Measurements from ENCODE around the gene PRODH.
"Not testable (repeated sequence)": the region's sequence is repeated elsewhere in the genome, so short reads cannot be mapped to it uniquely, and the experiment has no call there.

Gene PRODH

GRCh38 chr22:18974477-18975180, 38.5 kb upstream of the PRODH start:
- no peak overlapping the region for H3K4me3 ChIP-seq (ENCODE audit: low read length in 2 of 2)
- no peaks in the 10 kb centered on the region for H3K9me3 ChIP-seq (ENCODE audit: control insufficient read depth in 2 of 2, low read length in 2 of 2)
- no peaks in the 10 kb centered on the region for H3K36me3 ChIP-seq (ENCODE audit: control insufficient read depth in 2 of 2, insufficient read depth in 2 of 2, low read length in 2 of 2)
- H3K9ac ChIP-seq (ENCODE audit: low read depth in 1 of 2, low read length in 2 of 2): no peak overlapping the region
- no peak overlapping the region for H3K27ac ChIP-seq (ENCODE audit: low read depth in 2 of 2, low read length in 2 of 2)
- H3K4me1 ChIP-seq (ENCODE audit: control insufficient read depth in 2 of 2, insufficient read depth in 2 of 2, low read length in 2 of 2): no peaks in the 10 kb centered on the region
- peaks cover 2 to 3% of the 10 kb centered on the region in 2 donors for H3K27me3 ChIP-seq (ENCODE audit: control insufficient read depth in 2 of 2, insufficient read depth in 2 of 2, low read length in 2 of 2)

- Histone ChIP-seq H3K27ac (ENCODE audit: low read depth in 2 of 2, low read length in 2 of 2) (no peak overlapping the region), H3K27me3 (ENCODE audit: control insufficient read depth in 2 of 2, insufficient read depth in 2 of 2, low read length in 2 of 2) (peaks cover 5 to 6% of the 10 kb centered on the region in 2 donors), H3K9ac (ENCODE audit: low read depth in 1 of 2, low read length in 2 of 2) (no peak overlapping the region), H3K4me1 (ENCODE audit: control insufficient read depth in 2 of 2, insufficient read depth in 2 of 2, low read length in 2 of 2) (no peaks in the 10 kb centered on the region), H3K36me3 (ENCODE audit: control insufficient read depth in 2 of 2, insufficient read depth in 2 of 2, low read length in 2 of 2) (no peaks in the 10 kb centered on the region), H3K4me3 (ENCODE audit: low read length in 2 of 2) (no peak overlapping the region), H3K9me3 (ENCODE audit: control insufficient read depth in 2 of 2, low read length in 2 of 2) (no peaks in the 10 kb centered on the region)
Observed at GRCh38 chr22:18973264-18974031, 37.4 kb upstream of the PRODH start.

- H3K4me1 ChIP-seq (ENCODE audit: control insufficient read depth in 2 of 2, insufficient read depth in 2 of 2, low read length in 2 of 2); H3K36me3 ChIP-seq (ENCODE audit: control insufficient read depth in 2 of 2, insufficient read depth in 2 of 2, low read length in 2 of 2); H3K4me3 ChIP-seq (ENCODE audit: low read length in 2 of 2): not testable (repeated sequence)
Observed at GRCh38 chr22:18972591-18972990, 36.5 kb upstream of the PRODH start.

DNA sequence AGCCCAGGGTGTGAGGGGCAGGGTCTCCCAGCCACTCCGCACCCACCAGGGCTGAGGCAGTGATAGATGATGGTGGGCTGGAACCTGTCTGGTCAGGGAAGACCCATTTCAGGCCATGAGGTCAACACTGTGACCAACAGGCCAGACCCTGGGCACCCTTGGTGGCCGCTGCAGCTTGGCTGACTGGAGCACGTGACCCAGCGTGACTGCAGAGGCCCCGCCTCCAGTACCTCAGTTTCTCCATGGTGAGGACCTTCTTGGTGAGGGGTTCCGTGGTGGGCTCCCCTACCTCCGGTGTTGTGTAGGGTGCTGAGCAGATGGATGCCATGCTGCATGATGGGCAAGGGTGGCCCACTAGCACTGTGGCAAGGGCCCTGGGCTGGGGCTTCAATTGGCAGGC, 35.9 kb upstream of the PRODH start:
- H3K36me3 ChIP-seq (ENCODE audit: control insufficient read depth in 2 of 2, insufficient read depth in 2 of 2, low read length in 2 of 2); H3K9ac ChIP-seq (ENCODE audit: low read depth in 1 of 2, low read length in 2 of 2); H3K27me3 ChIP-seq (ENCODE audit: control insufficient read depth in 2 of 2, insufficient read depth in 2 of 2, low read length in 2 of 2); H3K4me3 ChIP-seq (ENCODE audit: low read length in 2 of 2); H3K27ac ChIP-seq (ENCODE audit: low read depth in 2 of 2, low read length in 2 of 2); H3K9me3 ChIP-seq (ENCODE audit: control insufficient read depth in 2 of 2, low read length in 2 of 2); H3K4me1 ChIP-seq (ENCODE audit: control insufficient read depth in 2 of 2, insufficient read depth in 2 of 2, low read length in 2 of 2): not testable (repeated sequence)

More at GRCh38 chr22:18972591-18972990, 36.5 kb upstream of the PRODH start:
- H3K9ac ChIP-seq (ENCODE audit: low read depth in 1 of 2, low read length in 2 of 2); H3K27ac ChIP-seq (ENCODE audit: low read depth in 2 of 2, low read length in 2 of 2); H3K27me3 ChIP-seq (ENCODE audit: control insufficient read depth in 2 of 2, insufficient read depth in 2 of 2, low read length in 2 of 2); H3K9me3 ChIP-seq (ENCODE audit: control insufficient read depth in 2 of 2, low read length in 2 of 2): not testable (repeated sequence)

DNA sequence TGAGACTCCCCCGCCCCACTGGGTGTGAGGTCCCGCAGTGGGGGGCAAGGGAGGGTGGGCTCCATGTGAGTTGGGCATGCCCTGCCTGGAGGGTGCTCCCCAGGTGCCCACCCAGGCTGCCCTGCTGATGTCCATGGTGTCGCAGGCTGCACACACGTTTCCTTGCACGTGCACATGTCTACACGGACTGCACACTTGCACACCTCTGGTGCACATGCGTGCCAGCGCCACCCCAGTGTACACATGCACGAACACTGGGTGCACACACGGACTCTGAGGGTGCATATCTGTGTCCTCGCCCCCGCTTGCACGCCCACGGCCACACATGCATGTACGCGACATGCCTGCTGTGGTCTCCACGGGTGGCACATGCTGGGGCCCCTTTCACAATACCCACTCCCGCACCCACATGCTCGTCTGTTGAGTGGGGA, 35.2 kb upstream of the PRODH start:
- peaks cover 5 to 6% of the 10 kb centered on the region in 2 donors for H3K27me3 ChIP-seq (ENCODE audit: control insufficient read depth in 2 of 2, insufficient read depth in 2 of 2, low read length in 2 of 2)
- H3K27ac ChIP-seq (ENCODE audit: low read depth in 2 of 2, low read length in 2 of 2): no peak overlapping the region
- H3K9ac ChIP-seq (ENCODE audit: low read depth in 1 of 2, low read length in 2 of 2): no peak overlapping the region
- H3K4me3 ChIP-seq (ENCODE audit: low read length in 2 of 2): no peak overlapping the region
- no peaks in the 10 kb centered on the region for H3K4me1 ChIP-seq (ENCODE audit: control insufficient read depth in 2 of 2, insufficient read depth in 2 of 2, low read length in 2 of 2)
- H3K36me3 ChIP-seq (ENCODE audit: control insufficient read depth in 2 of 2, insufficient read depth in 2 of 2, low read length in 2 of 2): no peaks in the 10 kb centered on the region
- no peaks in the 10 kb centered on the region for H3K9me3 ChIP-seq (ENCODE audit: control insufficient read depth in 2 of 2, low read length in 2 of 2)

- no peak overlapping the region for H3K27ac ChIP-seq (ENCODE audit: low read depth in 2 of 2, low read length in 2 of 2)
- no peak overlapping the region for H3K9ac ChIP-seq (ENCODE audit: low read depth in 1 of 2, low read length in 2 of 2)
Observed at GRCh38 chr22:18970948-18971315, 34.8 kb upstream of the PRODH start.

GRCh38 chr22:18970176-18970947, 34.3 kb upstream of the PRODH start:
- H3K4me3 ChIP-seq (ENCODE audit: low read length in 2 of 2): peak overlapping the region; percentile 10 to 13
- no peaks in the 10 kb centered on the region for H3K4me1 ChIP-seq (ENCODE audit: control insufficient read depth in 2 of 2, insufficient read depth in 2 of 2, low read length in 2 of 2)
- H3K27me3 ChIP-seq (ENCODE audit: control insufficient read depth in 2 of 2, insufficient read depth in 2 of 2, low read length in 2 of 2): peaks cover 5 to 6% of the 10 kb centered on the region in 2 donors
- no peaks in the 10 kb centered on the region for H3K36me3 ChIP-seq (ENCODE audit: control insufficient read depth in 2 of 2, insufficient read depth in 2 of 2, low read length in 2 of 2)
- H3K9me3 ChIP-seq (ENCODE audit: control insufficient read depth in 2 of 2, low read length in 2 of 2): no peaks in the 10 kb centered on the region
- H3K27ac ChIP-seq (ENCODE audit: low read depth in 2 of 2, low read length in 2 of 2): no peak overlapping the region
- no peak overlapping the region for H3K9ac ChIP-seq (ENCODE audit: low read depth in 1 of 2, low read length in 2 of 2)

More at GRCh38 chr22:18970948-18971315, 34.8 kb upstream of the PRODH start:
- H3K36me3 ChIP-seq (ENCODE audit: control insufficient read depth in 2 of 2, insufficient read depth in 2 of 2, low read length in 2 of 2): no peaks in the 10 kb centered on the region
- H3K4me1 ChIP-seq (ENCODE audit: control insufficient read depth in 2 of 2, insufficient read depth in 2 of 2, low read length in 2 of 2): no peaks in the 10 kb centered on the region
- peak overlapping the region in 1 of 2 donors; percentile 10 for H3K4me3 ChIP-seq (ENCODE audit: low read length in 2 of 2)
- H3K9me3 ChIP-seq (ENCODE audit: control insufficient read depth in 2 of 2, low read length in 2 of 2): no peaks in the 10 kb centered on the region
- H3K27me3 ChIP-seq (ENCODE audit: control insufficient read depth in 2 of 2, insufficient read depth in 2 of 2, low read length in 2 of 2): peaks cover 5 to 6% of the 10 kb centered on the region in 2 donors

DNA sequence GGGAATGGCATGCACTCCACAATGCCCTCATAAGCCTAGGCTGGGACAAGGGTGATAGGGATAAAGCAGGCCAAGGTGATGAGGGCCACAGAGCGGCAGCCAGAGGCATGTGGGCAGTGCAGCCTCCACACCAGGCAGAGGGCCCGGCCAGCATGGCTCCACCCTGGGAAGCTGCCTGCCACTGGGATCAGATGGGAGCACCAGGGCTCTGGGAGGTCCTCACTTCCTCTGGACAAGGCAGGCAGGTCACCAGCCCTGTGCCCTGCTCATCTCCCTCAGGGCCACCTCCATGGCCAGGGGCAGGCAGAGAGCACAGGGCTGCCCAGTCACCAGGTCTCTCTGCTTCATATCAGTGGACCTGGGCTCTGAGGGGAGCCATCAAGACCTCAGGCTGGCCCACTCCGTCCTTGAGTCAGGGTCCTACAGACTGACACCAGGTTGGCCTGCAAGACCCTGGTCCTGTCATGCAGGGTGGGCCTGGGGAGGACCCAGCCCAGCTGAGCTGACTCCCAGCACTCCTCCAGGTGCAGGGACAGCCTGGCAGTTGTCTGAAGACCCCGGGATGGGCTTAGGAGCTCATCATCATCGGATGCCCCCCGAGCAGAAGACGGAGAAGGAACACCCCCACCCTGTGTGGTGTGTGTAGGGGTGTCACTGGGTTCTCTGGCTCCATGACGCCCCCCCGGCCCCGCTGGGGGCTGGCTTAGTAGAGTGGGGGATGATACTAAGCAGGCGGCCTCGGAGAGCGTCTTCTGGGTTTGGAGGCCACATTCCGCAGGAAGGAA, 33.3 kb upstream of the PRODH start:
- not testable (repeated sequence) for H3K9me3 ChIP-seq (ENCODE audit: control insufficient read depth in 2 of 2, low read length in 2 of 2); H3K4me1 ChIP-seq (ENCODE audit: control insufficient read depth in 2 of 2, insufficient read depth in 2 of 2, low read length in 2 of 2); H3K36me3 ChIP-seq (ENCODE audit: control insufficient read depth in 2 of 2, insufficient read depth in 2 of 2, low read length in 2 of 2); H3K4me3 ChIP-seq (ENCODE audit: low read length in 2 of 2); H3K27me3 ChIP-seq (ENCODE audit: control insufficient read depth in 2 of 2, insufficient read depth in 2 of 2, low read length in 2 of 2); H3K9ac ChIP-seq (ENCODE audit: low read depth in 1 of 2, low read length in 2 of 2); H3K27ac ChIP-seq (ENCODE audit: low read depth in 2 of 2, low read length in 2 of 2)

- no peaks in the 10 kb centered on the region for H3K36me3 ChIP-seq (ENCODE audit: control insufficient read depth in 2 of 2, insufficient read depth in 2 of 2, low read length in 2 of 2)
- H3K27me3 ChIP-seq (ENCODE audit: control insufficient read depth in 2 of 2, insufficient read depth in 2 of 2, low read length in 2 of 2): peaks cover 5 to 6% of the 10 kb centered on the region in 2 donors
- H3K4me3 ChIP-seq (ENCODE audit: low read length in 2 of 2): no peak overlapping the region
- H3K27ac ChIP-seq (ENCODE audit: low read depth in 2 of 2, low read length in 2 of 2): no peak overlapping the region
- H3K9me3 ChIP-seq (ENCODE audit: control insufficient read depth in 2 of 2, low read length in 2 of 2): no peaks in the 10 kb centered on the region
- H3K4me1 ChIP-seq (ENCODE audit: control insufficient read depth in 2 of 2, insufficient read depth in 2 of 2, low read length in 2 of 2): no peaks in the 10 kb centered on the region
- H3K9ac ChIP-seq (ENCODE audit: low read depth in 1 of 2, low read length in 2 of 2): no peak overlapping the region
Observed at GRCh38 chr22:18968011-18968749, 32.1 kb upstream of the PRODH start.

Data from mucosa of rectum (tissue), 2 donors.